GM23338 (cell line): ENCODE measurements around the gene YWHAB. TPM values are rescaled to one million over a fixed set of nuclear protein-coding genes. Genes with fewer than 3 reads are reported as not detected.

ENCODE experiments used
- ATAC-seq: fragments of 200-7000 bp; cut with Tn5 transposase; 3 replicates; pipeline ENCODE4 v1.9.1; 2020
- DNase-seq: peaks from one replicate; pipeline ENCODE4 v3.0.0-alpha.2; 2015; ENCODE audit warnings: low spot score
- H2AFZ ChIP-seq: fragments of 200-600 bp; sonication (generic); 2 replicates; pipeline ENCODE4 v1.8.0; 2016; ENCODE audit warnings: antibody characterized with exemption, mild to moderate bottlenecking, moderate library complexity
- H3F3A ChIP-seq: fragments of 200-600 bp; sonication (generic); replicated peaks from 2 replicates; pipeline ENCODE4 v1.8.0; 2017; ENCODE audit warnings: antibody characterized with exemption, mixed run types, low read depth
- H3K27ac ChIP-seq: fragments of 200-600 bp; sonication (generic); 2 replicates; pipeline ENCODE4 v1.6.1; 2016; ENCODE audit warnings: low read depth
- H3K27me3 ChIP-seq: fragments of 200-600 bp; sonication (generic); 2 replicates; pipeline ENCODE4 v1.8.0; 2016; ENCODE audit warnings: mild to moderate bottlenecking, mixed run types, moderate library complexity; ENCODE audit not compliant: insufficient read depth
- H3K36me3 ChIP-seq: fragments of 200-600 bp; sonication (generic); 2 replicates; pipeline ENCODE4 v1.8.0; 2016; ENCODE audit warnings: mild to moderate bottlenecking; ENCODE audit not compliant: insufficient read depth
- H3K4me1 ChIP-seq: fragments of 200-600 bp; sonication (generic); 2 replicates; pipeline ENCODE4 v1.8.0; 2016; ENCODE audit warnings: mild to moderate bottlenecking, moderate library complexity; ENCODE audit not compliant: insufficient read depth
- H3K4me2 ChIP-seq: fragments of 200-600 bp; sonication (generic); 2 replicates; pipeline ENCODE4 v1.7.1; 2017; ENCODE audit warnings: mixed run types
- H3K4me3 ChIP-seq: fragments of 200-600 bp; sonication (generic); 2 replicates; pipeline ENCODE4 v1.6.1; 2016; ENCODE audit warnings: mixed run types
- H3K79me2 ChIP-seq: fragments of 200-600 bp; sonication (generic); replicated peaks from 2 replicates; pipeline ENCODE4 v1.8.0; 2017; ENCODE audit warnings: mild to moderate bottlenecking; ENCODE audit not compliant: insufficient read depth
- H3K9me2 ChIP-seq: fragments of 200-600 bp; sonication (generic); 2 replicates; pipeline ENCODE4 v1.8.0; 2017; ENCODE audit not compliant: insufficient read depth
- H4K20me1 ChIP-seq: fragments of 200-600 bp; sonication (generic); replicated peaks from 2 replicates; pipeline ENCODE4 v1.8.0; 2017; ENCODE audit warnings: mild to moderate bottlenecking; ENCODE audit not compliant: insufficient read depth
- H3K27ac Mint-ChIP-seq: 2 replicates; pipeline ENCODE4 v1.8.0; 2020; ENCODE audit warnings: inconsistent platforms, mild to moderate bottlenecking, moderate library complexity, mixed read lengths
- H3K27me3 Mint-ChIP-seq: 3 replicates; pipeline ENCODE4 v1.8.0; 2022; ENCODE audit warnings: low read depth, mild to moderate bottlenecking, moderate library complexity, mixed read lengths, inconsistent platforms; ENCODE audit not compliant: insufficient read depth, poor library complexity
- H3K36me3 Mint-ChIP-seq: 3 replicates; pipeline ENCODE4 v1.8.0; 2021; ENCODE audit warnings: low read depth, mild to moderate bottlenecking, inconsistent platforms, moderate library complexity, mixed read lengths
- H3K4me1 Mint-ChIP-seq: 3 replicates; pipeline ENCODE4 v1.8.0; 2020; ENCODE audit warnings: mild to moderate bottlenecking, inconsistent platforms, mixed read lengths
- H3K4me3 Mint-ChIP-seq: 3 replicates; pipeline ENCODE4 v1.8.0; 2021; ENCODE audit warnings: moderate library complexity, mild to moderate bottlenecking, inconsistent platforms, mixed read lengths
- H3K9me3 Mint-ChIP-seq: 3 replicates; pipeline ENCODE4 v1.8.0; 2020; ENCODE audit warnings: moderate library complexity, mild to moderate bottlenecking, inconsistent platforms, mixed read lengths
- CREB1 ChIP-seq: fragments of 250-450 bp; sonication (Bioruptor Pico); IDR thresholded peaks from 2 replicates; pipeline ENCODE4 v1.5.0; 2020; ENCODE audit warnings: low read depth, mild to moderate bottlenecking, moderate library complexity
- CTCF ChIP-seq, 2 experiments: fragments of 200-600 bp in 1 of 2; sonication (generic) in 1 of 2; conservative IDR thresholded peaks; 2 replicates each; pipeline versions ENCODE4 v1.5.1 to v1.6.1; 2016 to 2017; ENCODE audit warnings: antibody characterized with exemption in 2 of 2, low read depth in 2 of 2, mild to moderate bottlenecking in 2 of 2, moderate library complexity in 1 of 2
- ETS1 ChIP-seq: IDR thresholded peaks from 2 replicates; pipeline ENCODE4 v1.6.1; 2016; ENCODE audit warnings: antibody characterized with exemption
- EZH2 ChIP-seq: fragments of 200-600 bp; sonication (generic); IDR thresholded peaks from one replicate; pipeline ENCODE4 v1.8.0; 2017; ENCODE audit warnings: antibody characterized with exemption, mild to moderate bottlenecking, low read depth; ENCODE audit not compliant: unreplicated experiment
- EZH2phosphoT487 ChIP-seq: fragments of 200-600 bp; sonication (generic); IDR thresholded peaks from one replicate; pipeline ENCODE4 v1.8.1; 2018; ENCODE audit warnings: antibody characterized with exemption; ENCODE audit not compliant: unreplicated experiment
- JUNB ChIP-seq: IDR thresholded peaks from one replicate; pipeline ENCODE4 v1.6.1; 2016; ENCODE audit warnings: antibody characterized with exemption; ENCODE audit not compliant: unreplicated experiment
- NANOG ChIP-seq: IDR thresholded peaks from 2 replicates; pipeline ENCODE4 v1.6.1; 2016; ENCODE audit warnings: antibody characterized with exemption, borderline replicate concordance
- REST ChIP-seq: IDR thresholded peaks from one replicate; pipeline ENCODE4 v1.6.1; 2018; ENCODE audit warnings: antibody characterized with exemption; ENCODE audit not compliant: unreplicated experiment
- ZNF331 ChIP-seq: fragments of 250-450 bp; sonication (Bioruptor Pico); IDR thresholded peaks from 2 replicates; pipeline ENCODE4 v1.5.0; 2020; ENCODE audit warnings: low read depth, mild to moderate bottlenecking, moderate library complexity
- polyA plus RNA-seq: library from polyadenylated mRNA; unstranded; fragments of >200 nt; fragmentation: Nextera tagmentation; extraction: Ambion mirVana; gene quantifications from 2 replicates; pipeline ENCODE4 v1.2.1, GENCODE V29; 2016
- total RNA-seq: library from RNA; depleted of rRNA; stranded (reverse); fragments of >200 nt; shearing (Covaris generic); gene quantifications from 2 replicates; pipeline ENCODE4 v1.2.3, GENCODE V29; 2014

YWHAB gene
- total and polyA plus RNA-seq, 2 experiments from 2014 or later: 121 to 519 TPM

GRCh38 chr20:44914924-44915323 lies 29.4 kb downstream of the YWHAB start (continued):
- no peak for TF ChIP-seq ETS1

- H3K36me3 Mint-ChIP-seq: peaks cover 70% of the 10 kb centered on the region
- TF ChIP-seq NANOG (no peak), JUNB (no peak), CREB1 (no peak), EZH2phosphoT487 (no peak), REST (no peak)
Measured at GRCh38 chr20:44916586-44916985, 31.1 kb downstream of the YWHAB start.

GRCh38 chr20:44917399-44917798 lies 31.9 kb downstream of the YWHAB start:
- Mint-ChIP-seq H3K36me3 (peaks cover 67% of the 10 kb centered on the region), H3K27ac (no peak overlapping the region), H3K27me3 (no peaks in the 10 kb centered on the region), H3K9me3 (no peaks in the 10 kb centered on the region; the same call in 2 of the 3 replicates), H3K4me3 (no peak overlapping the region), H3K4me1 (no peaks in the 10 kb centered on the region; the same call in 1 of the 3 replicates)
- H3K4me3 ChIP-seq: no peak overlapping the region
- no peaks in the 10 kb centered on the region for H3K27me3 ChIP-seq
- H3K36me3 ChIP-seq: peaks cover 33% of the 10 kb centered on the region
- DNase-seq (no peak), ATAC-seq (no peak)
- H3K9me2 ChIP-seq: no peaks in the 10 kb centered on the region
- no peaks in the 10 kb centered on the region for H3K4me1 ChIP-seq
- H3F3A ChIP-seq: no peaks in the 10 kb centered on the region
- H4K20me1 ChIP-seq: peaks cover 19% of the 10 kb centered on the region; the same call in 1 of the 2 replicates
- H2AFZ ChIP-seq: no peak overlapping the region
- no peak overlapping the region for H3K4me2 ChIP-seq
- no peak overlapping the region for H3K27ac ChIP-seq
- H3K79me2 ChIP-seq: no peaks in the 10 kb centered on the region; the same call in 1 of the 2 replicates
- TF ChIP-seq NANOG: no peak
- TF ChIP-seq ZNF331: no peak
- TF ChIP-seq ETS1: no peak
- no peak for TF ChIP-seq EZH2phosphoT487
- no peak for TF ChIP-seq CTCF (conservative IDR thresholded peaks at IDR 0.05; ENCODE audit: low read depth in 2 of 2)
- TF ChIP-seq EZH2: no peak

More at GRCh38 chr20:44916586-44916985, 31.1 kb downstream of the YWHAB start:
- Histone ChIP-seq H3K9me2 (no peaks in the 10 kb centered on the region), H4K20me1 (peaks cover 19% of the 10 kb centered on the region; the same call in 1 of the 2 replicates), H2AFZ (no peak overlapping the region), H3K4me1 (peaks cover 3% of the 10 kb centered on the region; the same call in 1 of the 2 replicates), H3K36me3 (peaks cover 29% of the 10 kb centered on the region), H3K27me3 (no peaks in the 10 kb centered on the region), H3K27ac (no peak overlapping the region), H3F3A (no peaks in the 10 kb centered on the region), H3K79me2 (peaks cover 6% of the 10 kb centered on the region; the same call in 1 of the 2 replicates), H3K4me3 (no peak overlapping the region), H3K4me2 (no peak overlapping the region)
- peak overlapping the region; percentile 59; the same call in 1 of the 2 replicates for H3K27ac Mint-ChIP-seq
- peaks cover 5% of the 10 kb centered on the region for H3K4me1 Mint-ChIP-seq
- H3K9me3 Mint-ChIP-seq: no peaks in the 10 kb centered on the region; the same call in 2 of the 3 replicates
- ATAC-seq: peak; percentile 59
- peak; percentile 15 for DNase-seq
- no peaks in the 10 kb centered on the region for H3K27me3 Mint-ChIP-seq
- no peak overlapping the region for H3K4me3 Mint-ChIP-seq
